GM23338 (cell line): ENCODE measurements around the gene SPTBN4. TPM values are rescaled to one million over a fixed set of nuclear protein-coding genes. Genes with fewer than 3 reads are reported as not detected.
"Not testable (repeated sequence)": the region's sequence is repeated elsewhere in the genome, so short reads cannot be mapped to it uniquely, and the experiment has no call there.

Source experiments
- ATAC-seq: fragments of 200-7000 bp; cut with Tn5 transposase; 3 replicates; pipeline ENCODE4 v1.9.1; 2020
- DNase-seq: peaks from one replicate; pipeline ENCODE4 v3.0.0-alpha.2; 2015; ENCODE audit warnings: low spot score
- H2AFZ ChIP-seq: fragments of 200-600 bp; sonication (generic); 2 replicates; pipeline ENCODE4 v1.8.0; 2016; ENCODE audit warnings: antibody characterized with exemption, mild to moderate bottlenecking, moderate library complexity
- H3F3A ChIP-seq: fragments of 200-600 bp; sonication (generic); replicated peaks from 2 replicates; pipeline ENCODE4 v1.8.0; 2017; ENCODE audit warnings: antibody characterized with exemption, mixed run types, low read depth
- H3K27ac ChIP-seq: fragments of 200-600 bp; sonication (generic); 2 replicates; pipeline ENCODE4 v1.6.1; 2016; ENCODE audit warnings: low read depth
- H3K27me3 ChIP-seq: fragments of 200-600 bp; sonication (generic); 2 replicates; pipeline ENCODE4 v1.8.0; 2016; ENCODE audit warnings: mild to moderate bottlenecking, mixed run types, moderate library complexity; ENCODE audit not compliant: insufficient read depth
- H3K36me3 ChIP-seq: fragments of 200-600 bp; sonication (generic); 2 replicates; pipeline ENCODE4 v1.8.0; 2016; ENCODE audit warnings: mild to moderate bottlenecking; ENCODE audit not compliant: insufficient read depth
- H3K4me1 ChIP-seq: fragments of 200-600 bp; sonication (generic); 2 replicates; pipeline ENCODE4 v1.8.0; 2016; ENCODE audit warnings: mild to moderate bottlenecking, moderate library complexity; ENCODE audit not compliant: insufficient read depth
- H3K4me2 ChIP-seq: fragments of 200-600 bp; sonication (generic); 2 replicates; pipeline ENCODE4 v1.7.1; 2017; ENCODE audit warnings: mixed run types
- H3K4me3 ChIP-seq: fragments of 200-600 bp; sonication (generic); 2 replicates; pipeline ENCODE4 v1.6.1; 2016; ENCODE audit warnings: mixed run types
- H3K79me2 ChIP-seq: fragments of 200-600 bp; sonication (generic); replicated peaks from 2 replicates; pipeline ENCODE4 v1.8.0; 2017; ENCODE audit warnings: mild to moderate bottlenecking; ENCODE audit not compliant: insufficient read depth
- H3K9me2 ChIP-seq: fragments of 200-600 bp; sonication (generic); 2 replicates; pipeline ENCODE4 v1.8.0; 2017; ENCODE audit not compliant: insufficient read depth
- H4K20me1 ChIP-seq: fragments of 200-600 bp; sonication (generic); replicated peaks from 2 replicates; pipeline ENCODE4 v1.8.0; 2017; ENCODE audit warnings: mild to moderate bottlenecking; ENCODE audit not compliant: insufficient read depth
- H3K27ac Mint-ChIP-seq: 2 replicates; pipeline ENCODE4 v1.8.0; 2020; ENCODE audit warnings: inconsistent platforms, mild to moderate bottlenecking, moderate library complexity, mixed read lengths
- H3K27me3 Mint-ChIP-seq: 3 replicates; pipeline ENCODE4 v1.8.0; 2022; ENCODE audit warnings: low read depth, mild to moderate bottlenecking, moderate library complexity, mixed read lengths, inconsistent platforms; ENCODE audit not compliant: insufficient read depth, poor library complexity
- H3K36me3 Mint-ChIP-seq: 3 replicates; pipeline ENCODE4 v1.8.0; 2021; ENCODE audit warnings: low read depth, mild to moderate bottlenecking, inconsistent platforms, moderate library complexity, mixed read lengths
- H3K4me1 Mint-ChIP-seq: 3 replicates; pipeline ENCODE4 v1.8.0; 2020; ENCODE audit warnings: mild to moderate bottlenecking, inconsistent platforms, mixed read lengths
- H3K4me3 Mint-ChIP-seq: 3 replicates; pipeline ENCODE4 v1.8.0; 2021; ENCODE audit warnings: moderate library complexity, mild to moderate bottlenecking, inconsistent platforms, mixed read lengths
- H3K9me3 Mint-ChIP-seq: 3 replicates; pipeline ENCODE4 v1.8.0; 2020; ENCODE audit warnings: moderate library complexity, mild to moderate bottlenecking, inconsistent platforms, mixed read lengths
- EZH2phosphoT487 ChIP-seq: fragments of 200-600 bp; sonication (generic); IDR thresholded peaks from one replicate; pipeline ENCODE4 v1.8.1; 2018; ENCODE audit warnings: antibody characterized with exemption; ENCODE audit not compliant: unreplicated experiment
- POLR2AphosphoS5 ChIP-seq: IDR thresholded peaks from 2 replicates; pipeline ENCODE4 v1.6.1; 2016; ENCODE audit warnings: antibody characterized with exemption, low read depth
- polyA plus RNA-seq: library from polyadenylated mRNA; unstranded; fragments of >200 nt; fragmentation: Nextera tagmentation; extraction: Ambion mirVana; gene quantifications from 2 replicates; pipeline ENCODE4 v1.2.1, GENCODE V29; 2016
- total RNA-seq: library from RNA; depleted of rRNA; stranded (reverse); fragments of >200 nt; shearing (Covaris generic); gene quantifications from 2 replicates; pipeline ENCODE4 v1.2.3, GENCODE V29; 2014
- TF ChIP-seq, protein P1 (sequence below), 2 experiments: fragments of 200-600 bp in 1 of 2; sonication (generic) in 1 of 2; conservative IDR thresholded peaks; 2 replicates each; pipeline versions ENCODE4 v1.5.1 to v1.6.1; 2016 to 2017; ENCODE audit warnings: antibody characterized with exemption in 2 of 2, low read depth in 2 of 2, mild to moderate bottlenecking in 2 of 2, moderate library complexity in 1 of 2

Gene SPTBN4
- total and polyA plus RNA-seq, 2 experiments from 2014 or later = 1.6 to 2.3 TPM

DNA sequence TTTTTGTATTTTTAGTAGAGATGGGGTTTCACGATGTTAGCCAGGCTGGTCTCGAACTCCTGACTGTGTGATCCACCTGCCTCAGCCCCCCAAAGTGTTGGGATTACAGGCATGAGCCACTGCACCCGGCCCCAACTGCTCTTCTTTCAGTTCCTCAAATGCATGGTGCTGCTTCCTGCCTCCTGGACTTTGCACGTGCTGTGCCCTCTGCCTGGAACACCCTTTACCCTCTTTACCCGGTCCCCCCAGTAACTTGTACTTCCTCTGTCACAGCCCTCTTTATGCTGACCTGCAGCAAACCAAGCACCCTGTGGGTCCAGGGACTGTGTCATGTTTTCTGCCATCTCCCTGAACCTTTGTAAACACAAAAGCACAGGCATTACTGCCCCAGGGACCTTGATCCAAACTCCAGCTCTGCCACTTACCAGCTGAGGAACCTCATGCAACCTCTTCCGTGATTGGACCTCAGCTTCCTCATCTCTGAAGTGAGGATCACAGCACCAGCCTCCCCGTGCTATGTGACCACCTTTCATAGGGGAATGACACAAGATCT is 5.1 kb upstream of the SPTBN4 start:
- Mint-ChIP-seq H3K36me3 (no peaks in the 10 kb centered on the region; the same call in 2 of the 3 replicates), H3K27me3 (peaks cover 22% of the 10 kb centered on the region), H3K4me1 (peaks cover 13% of the 10 kb centered on the region), H3K27ac (no peak overlapping the region), H3K9me3 (no peaks in the 10 kb centered on the region; the same call in 2 of the 3 replicates), H3K4me3 (no peak overlapping the region)
- Histone ChIP-seq H3K4me1 (no peaks in the 10 kb centered on the region; the same call in 1 of the 2 replicates), H3K79me2 (no peaks in the 10 kb centered on the region), H3K4me2 (no peak overlapping the region), H3K9me2 (no peaks in the 10 kb centered on the region), H2AFZ (no peak overlapping the region), H3K27ac (no peak overlapping the region), H3F3A (no peaks in the 10 kb centered on the region; the same call in 1 of the 2 replicates), H3K36me3 (no peaks in the 10 kb centered on the region), H3K4me3 (no peak overlapping the region), H3K27me3 (peaks cover 9% of the 10 kb centered on the region), H4K20me1 (no peaks in the 10 kb centered on the region)
- DNase-seq = no peak
- TF ChIP-seq POLR2AphosphoS5 = no peak
- ATAC-seq = no peak

DNA sequence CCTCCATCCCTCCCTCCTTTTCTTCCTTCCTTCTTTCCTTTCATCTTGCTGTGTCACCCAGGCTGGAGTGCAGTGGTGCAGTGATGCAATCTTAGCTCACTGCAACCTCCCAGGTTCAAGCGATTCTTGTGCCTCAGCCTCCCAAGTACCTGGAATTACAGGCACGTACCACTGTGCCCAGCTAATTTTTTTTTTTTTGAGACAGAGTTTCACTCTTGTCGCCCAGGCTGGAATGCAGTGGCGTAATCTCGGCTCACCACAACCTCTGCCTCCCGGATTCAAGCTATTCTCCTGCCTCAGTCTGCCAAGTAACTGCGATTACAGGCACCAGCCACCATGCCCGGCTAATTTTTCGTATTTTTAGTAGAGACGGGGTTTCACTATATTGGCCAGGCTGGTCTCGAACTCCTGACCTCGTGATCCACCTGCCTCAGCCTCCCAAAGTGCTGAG is 3.2 kb upstream of the SPTBN4 start:
- H3K4me3 ChIP-seq, H3K27ac Mint-ChIP-seq, H3K27ac ChIP-seq, H3K4me1 ChIP-seq, H3K4me2 ChIP-seq, H3K9me2 ChIP-seq, H4K20me1 ChIP-seq, H3K36me3 ChIP-seq, H2AFZ ChIP-seq, DNase-seq, H3F3A ChIP-seq, H3K4me3 Mint-ChIP-seq, H3K9me3 Mint-ChIP-seq, ATAC-seq, H3K36me3 Mint-ChIP-seq, H3K79me2 ChIP-seq: not testable (repeated sequence)
- peaks cover 26% of the 10 kb centered on the region for H3K27me3 ChIP-seq
- H3K27me3 Mint-ChIP-seq = peaks cover 34% of the 10 kb centered on the region
- peaks cover 13% of the 10 kb centered on the region for H3K4me1 Mint-ChIP-seq

DNA sequence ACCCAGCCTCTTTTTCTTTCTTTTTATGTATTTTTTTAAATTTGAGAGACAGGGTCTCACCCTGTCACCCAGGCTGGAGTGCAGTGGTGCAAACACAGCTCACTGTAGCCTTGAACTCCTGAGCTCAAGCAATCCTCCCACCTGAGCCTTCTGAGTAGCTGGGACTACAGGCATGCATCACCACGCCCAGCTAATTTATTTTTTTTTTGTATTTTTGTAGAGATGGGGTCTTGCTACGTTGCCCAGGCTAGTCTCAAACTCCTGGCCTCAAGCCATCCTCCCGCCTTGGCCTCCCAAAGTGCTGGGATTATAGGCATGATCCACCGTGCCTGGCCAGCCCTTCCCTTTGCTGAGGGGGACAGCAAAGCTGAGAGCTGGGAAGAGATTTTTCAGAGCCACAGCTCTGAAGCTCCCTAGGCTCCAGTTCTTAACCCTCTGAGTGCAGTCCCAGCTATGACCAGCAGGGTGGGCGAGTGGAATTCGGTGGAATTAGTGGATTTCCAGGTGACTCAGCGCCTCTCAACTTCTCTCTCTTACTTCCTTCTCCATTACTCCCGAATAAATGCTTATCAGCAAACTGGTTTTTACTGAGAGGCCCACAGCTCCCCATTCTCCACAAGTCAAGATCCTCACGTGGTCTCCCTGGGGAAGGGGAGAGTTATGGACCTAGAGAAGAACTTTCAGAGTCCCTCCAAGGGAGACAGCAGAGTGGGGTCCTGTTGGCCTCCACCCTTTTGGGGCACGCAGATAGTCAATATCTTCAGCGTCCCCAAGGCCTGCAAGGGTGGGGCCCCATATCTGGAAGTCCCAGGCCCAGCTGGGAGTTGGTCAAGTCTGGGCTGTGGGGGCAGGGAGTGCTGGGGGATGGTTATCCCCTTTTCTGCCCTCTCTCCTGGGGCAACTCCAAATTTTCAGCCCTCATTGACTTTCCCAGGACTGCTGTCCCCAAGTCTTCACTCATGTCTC is 2.5 kb upstream of the SPTBN4 start:
- Histone ChIP-seq H3K4me3 (peak overlapping the region; percentile 88; the same call in 1 of the 2 replicates), H4K20me1 (no peaks in the 10 kb centered on the region), H3K9me2 (no peaks in the 10 kb centered on the region), H3K27me3 (peaks cover 30% of the 10 kb centered on the region), H3K36me3 (no peaks in the 10 kb centered on the region), H3K27ac (no peak overlapping the region), H3K4me1 (no peaks in the 10 kb centered on the region; the same call in 1 of the 2 replicates), H3K4me2 (peak overlapping the region; percentile 88; the same call in 1 of the 2 replicates), H2AFZ (no peak overlapping the region), H3F3A (peaks cover 3% of the 10 kb centered on the region; the same call in 1 of the 2 replicates), H3K79me2 (no peaks in the 10 kb centered on the region)
- Mint-ChIP-seq H3K4me1 (peaks cover 13% of the 10 kb centered on the region), H3K27ac (peak overlapping the region; percentile 63; the same call in 1 of the 2 replicates), H3K27me3 (peaks cover 36% of the 10 kb centered on the region), H3K9me3 (no peaks in the 10 kb centered on the region; the same call in 2 of the 3 replicates), H3K4me3 (peak overlapping the region; percentile 79), H3K36me3 (no peaks in the 10 kb centered on the region; the same call in 2 of the 3 replicates)
- DNase-seq (peak; percentile 94), ATAC-seq (peak; percentile 25)
- TF ChIP-seq, protein P1, sequence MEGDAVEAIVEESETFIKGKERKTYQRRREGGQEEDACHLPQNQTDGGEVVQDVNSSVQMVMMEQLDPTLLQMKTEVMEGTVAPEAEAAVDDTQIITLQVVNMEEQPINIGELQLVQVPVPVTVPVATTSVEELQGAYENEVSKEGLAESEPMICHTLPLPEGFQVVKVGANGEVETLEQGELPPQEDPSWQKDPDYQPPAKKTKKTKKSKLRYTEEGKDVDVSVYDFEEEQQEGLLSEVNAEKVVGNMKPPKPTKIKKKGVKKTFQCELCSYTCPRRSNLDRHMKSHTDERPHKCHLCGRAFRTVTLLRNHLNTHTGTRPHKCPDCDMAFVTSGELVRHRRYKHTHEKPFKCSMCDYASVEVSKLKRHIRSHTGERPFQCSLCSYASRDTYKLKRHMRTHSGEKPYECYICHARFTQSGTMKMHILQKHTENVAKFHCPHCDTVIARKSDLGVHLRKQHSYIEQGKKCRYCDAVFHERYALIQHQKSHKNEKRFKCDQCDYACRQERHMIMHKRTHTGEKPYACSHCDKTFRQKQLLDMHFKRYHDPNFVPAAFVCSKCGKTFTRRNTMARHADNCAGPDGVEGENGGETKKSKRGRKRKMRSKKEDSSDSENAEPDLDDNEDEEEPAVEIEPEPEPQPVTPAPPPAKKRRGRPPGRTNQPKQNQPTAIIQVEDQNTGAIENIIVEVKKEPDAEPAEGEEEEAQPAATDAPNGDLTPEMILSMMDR (conservative IDR thresholded peaks at IDR 0.05; ENCODE audit: low read depth in 2 of 2) = peak; percentile 77 to 87
- TF ChIP-seq EZH2phosphoT487 = no peak
